ENCODE data around the gene IGSF3. TPM values are rescaled to one million over a fixed set of nuclear protein-coding genes. Genes with fewer than 3 reads are reported as not detected.

The IGSF3 gene
- total and polyA plus RNA-seq, 10 of the 15 experiments (the other 5 are each of a cell fraction or from before 2014, with no cell fraction given): 1.4 to 18.0 (median 9.6) TPM

DNA sequence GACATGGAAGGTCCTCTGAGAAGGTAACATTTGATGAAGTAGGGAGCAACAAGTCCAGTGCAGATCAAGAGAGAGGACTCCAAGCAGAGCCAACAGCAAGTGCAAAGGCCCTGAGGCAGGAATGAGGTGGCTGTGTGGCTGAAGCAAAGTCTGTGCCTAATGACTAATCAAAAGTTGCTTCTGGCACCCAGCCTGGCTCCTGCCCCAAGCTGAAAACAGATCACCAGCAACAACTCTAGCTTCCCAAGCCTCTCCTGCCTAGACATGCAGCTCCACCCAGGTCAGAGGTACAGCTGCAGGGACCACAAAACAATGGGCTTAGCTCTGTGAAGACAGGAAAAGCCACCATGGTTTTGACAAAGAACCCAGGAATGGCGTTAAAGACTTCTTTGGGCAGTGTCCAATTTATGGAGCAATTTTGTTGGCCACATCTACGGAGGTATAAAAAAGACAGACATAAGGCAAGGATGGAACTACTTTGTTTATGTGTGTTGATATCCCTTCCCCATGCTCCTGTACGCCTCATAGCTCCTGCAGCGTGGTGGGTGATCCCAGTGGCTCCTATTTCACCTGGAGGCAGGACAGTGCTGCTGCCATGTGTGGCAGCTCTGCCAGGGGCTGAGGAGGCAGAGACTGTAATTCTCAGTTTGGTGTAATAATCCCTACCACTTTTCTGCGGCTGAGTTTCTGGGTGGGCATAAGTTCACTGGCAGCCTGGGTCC is 26.4 kb upstream of the IGSF3 start:
- DNase-seq (ENCODE audit: low read depth, low spot score): no peak
- POLR2A ChIA-PET: no interaction called here
- Histone ChIP-seq H3K9me3 (replicated peaks; ENCODE audit: control insufficient read depth, insufficient read depth, low read length) (no peaks in the 10 kb centered on the region), H4K20me1 (ENCODE audit: control insufficient read depth, insufficient read depth) (no peaks in the 10 kb centered on the region), H3K4me2 (ENCODE audit: control insufficient read depth, insufficient read depth) (no peak overlapping the region), H3K36me3 (ENCODE audit: control insufficient read depth in 2 of 2, insufficient read depth in 2 of 2, low read length in 1 of 2) (no peaks in the 10 kb centered on the region), H2AFZ (ENCODE audit: control insufficient read depth, low read depth, low read length) (no peak overlapping the region), H3K27ac (ENCODE audit: control insufficient read depth, insufficient read depth) (no peak overlapping the region), H3K79me2 (ENCODE audit: control insufficient read depth, insufficient read depth, low read length) (no peaks in the 10 kb centered on the region), H3K4me3 (no peak overlapping the region), H3K4me1 (ENCODE audit: control insufficient read depth, insufficient read depth, low read length) (no peaks in the 10 kb centered on the region), H3K9ac (ENCODE audit: control insufficient read depth, insufficient read depth, low read length) (no peak overlapping the region), H3K27me3 (replicated peaks in 1 of 2; ENCODE audit: control insufficient read depth in 2 of 2, insufficient read depth in 2 of 2, low read length in 1 of 2) (no peaks in the 10 kb centered on the region; a peak in 1 of 4 replicates)
- RAD21 ChIA-PET (ENCODE audit: unreplicated experiment): no interaction called here
- TF ChIP-seq, protein P1, sequence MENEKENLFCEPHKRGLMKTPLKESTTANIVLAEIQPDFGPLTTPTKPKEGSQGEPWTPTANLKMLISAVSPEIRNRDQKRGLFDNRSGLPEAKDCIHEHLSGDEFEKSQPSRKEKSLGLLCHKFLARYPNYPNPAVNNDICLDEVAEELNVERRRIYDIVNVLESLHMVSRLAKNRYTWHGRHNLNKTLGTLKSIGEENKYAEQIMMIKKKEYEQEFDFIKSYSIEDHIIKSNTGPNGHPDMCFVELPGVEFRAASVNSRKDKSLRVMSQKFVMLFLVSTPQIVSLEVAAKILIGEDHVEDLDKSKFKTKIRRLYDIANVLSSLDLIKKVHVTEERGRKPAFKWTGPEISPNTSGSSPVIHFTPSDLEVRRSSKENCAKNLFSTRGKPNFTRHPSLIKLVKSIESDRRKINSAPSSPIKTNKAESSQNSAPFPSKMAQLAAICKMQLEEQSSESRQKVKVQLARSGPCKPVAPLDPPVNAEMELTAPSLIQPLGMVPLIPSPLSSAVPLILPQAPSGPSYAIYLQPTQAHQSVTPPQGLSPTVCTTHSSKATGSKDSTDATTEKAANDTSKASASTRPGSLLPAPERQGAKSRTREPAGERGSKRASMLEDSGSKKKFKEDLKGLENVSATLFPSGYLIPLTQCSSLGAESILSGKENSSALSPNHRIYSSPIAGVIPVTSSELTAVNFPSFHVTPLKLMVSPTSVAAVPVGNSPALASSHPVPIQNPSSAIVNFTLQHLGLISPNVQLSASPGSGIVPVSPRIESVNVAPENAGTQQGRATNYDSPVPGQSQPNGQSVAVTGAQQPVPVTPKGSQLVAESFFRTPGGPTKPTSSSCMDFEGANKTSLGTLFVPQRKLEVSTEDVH (IDR thresholded peaks at IDR 0.05; ENCODE audit: low read depth, partially characterized antibody): no peak
- TF ChIP-seq ZNF24 (IDR thresholded peaks at IDR 0.05) (no peak), ZNF274 (IDR thresholded peaks at IDR 0.05; ENCODE audit: insufficient read depth, insufficient read length) (no peak), SMAD5 (IDR thresholded peaks at IDR 0.05; ENCODE audit: low read depth) (no peak), POLR2AphosphoS5 (IDR thresholded peaks at IDR 0.05; ENCODE audit: low read length) (no peak), MTA3 (IDR thresholded peaks at IDR 0.05; ENCODE audit: borderline replicate concordance, low read length) (no peak), SIX5 (IDR thresholded peaks at IDR 0.05; ENCODE audit: low read depth, low read length, severe bottlenecking) (no peak), RB1 (IDR thresholded peaks at IDR 0.05; ENCODE audit: borderline replicate concordance) (no peak), YY1 (IDR thresholded peaks at IDR 0.05; ENCODE audit: low read depth, low read length) (no peak), SIN3A (IDR thresholded peaks at IDR 0.05; ENCODE audit: low read depth, low read length) (no peak), ETV6 (conservative IDR thresholded peaks at IDR 0.05 in 1 of 2, IDR thresholded peaks at IDR 0.05 in 1 of 2; ENCODE audit: borderline replicate concordance in 1 of 2, low read depth in 1 of 2) (no peak)
- TF ChIP-seq, protein P2, sequence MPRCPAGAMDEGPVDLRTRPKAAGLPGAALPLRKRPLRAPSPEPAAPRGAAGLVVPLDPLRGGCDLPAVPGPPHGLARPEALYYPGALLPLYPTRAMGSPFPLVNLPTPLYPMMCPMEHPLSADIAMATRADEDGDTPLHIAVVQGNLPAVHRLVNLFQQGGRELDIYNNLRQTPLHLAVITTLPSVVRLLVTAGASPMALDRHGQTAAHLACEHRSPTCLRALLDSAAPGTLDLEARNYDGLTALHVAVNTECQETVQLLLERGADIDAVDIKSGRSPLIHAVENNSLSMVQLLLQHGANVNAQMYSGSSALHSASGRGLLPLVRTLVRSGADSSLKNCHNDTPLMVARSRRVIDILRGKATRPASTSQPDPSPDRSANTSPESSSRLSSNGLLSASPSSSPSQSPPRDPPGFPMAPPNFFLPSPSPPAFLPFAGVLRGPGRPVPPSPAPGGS (IDR thresholded peaks at IDR 0.05; ENCODE audit: borderline replicate concordance, insufficient read depth, low read depth, low read length, poor library complexity, severe bottlenecking): no peak
- TF ChIP-seq, protein P3, sequence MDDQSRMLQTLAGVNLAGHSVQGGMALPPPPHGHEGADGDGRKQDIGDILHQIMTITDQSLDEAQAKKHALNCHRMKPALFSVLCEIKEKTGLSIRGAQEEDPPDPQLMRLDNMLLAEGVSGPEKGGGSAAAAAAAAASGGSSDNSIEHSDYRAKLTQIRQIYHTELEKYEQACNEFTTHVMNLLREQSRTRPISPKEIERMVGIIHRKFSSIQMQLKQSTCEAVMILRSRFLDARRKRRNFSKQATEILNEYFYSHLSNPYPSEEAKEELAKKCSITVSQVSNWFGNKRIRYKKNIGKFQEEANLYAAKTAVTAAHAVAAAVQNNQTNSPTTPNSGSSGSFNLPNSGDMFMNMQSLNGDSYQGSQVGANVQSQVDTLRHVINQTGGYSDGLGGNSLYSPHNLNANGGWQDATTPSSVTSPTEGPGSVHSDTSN (IDR thresholded peaks at IDR 0.05; ENCODE audit: insufficient replicate concordance, low read depth, low read length): no peak
- TF ChIP-seq, protein P4, sequence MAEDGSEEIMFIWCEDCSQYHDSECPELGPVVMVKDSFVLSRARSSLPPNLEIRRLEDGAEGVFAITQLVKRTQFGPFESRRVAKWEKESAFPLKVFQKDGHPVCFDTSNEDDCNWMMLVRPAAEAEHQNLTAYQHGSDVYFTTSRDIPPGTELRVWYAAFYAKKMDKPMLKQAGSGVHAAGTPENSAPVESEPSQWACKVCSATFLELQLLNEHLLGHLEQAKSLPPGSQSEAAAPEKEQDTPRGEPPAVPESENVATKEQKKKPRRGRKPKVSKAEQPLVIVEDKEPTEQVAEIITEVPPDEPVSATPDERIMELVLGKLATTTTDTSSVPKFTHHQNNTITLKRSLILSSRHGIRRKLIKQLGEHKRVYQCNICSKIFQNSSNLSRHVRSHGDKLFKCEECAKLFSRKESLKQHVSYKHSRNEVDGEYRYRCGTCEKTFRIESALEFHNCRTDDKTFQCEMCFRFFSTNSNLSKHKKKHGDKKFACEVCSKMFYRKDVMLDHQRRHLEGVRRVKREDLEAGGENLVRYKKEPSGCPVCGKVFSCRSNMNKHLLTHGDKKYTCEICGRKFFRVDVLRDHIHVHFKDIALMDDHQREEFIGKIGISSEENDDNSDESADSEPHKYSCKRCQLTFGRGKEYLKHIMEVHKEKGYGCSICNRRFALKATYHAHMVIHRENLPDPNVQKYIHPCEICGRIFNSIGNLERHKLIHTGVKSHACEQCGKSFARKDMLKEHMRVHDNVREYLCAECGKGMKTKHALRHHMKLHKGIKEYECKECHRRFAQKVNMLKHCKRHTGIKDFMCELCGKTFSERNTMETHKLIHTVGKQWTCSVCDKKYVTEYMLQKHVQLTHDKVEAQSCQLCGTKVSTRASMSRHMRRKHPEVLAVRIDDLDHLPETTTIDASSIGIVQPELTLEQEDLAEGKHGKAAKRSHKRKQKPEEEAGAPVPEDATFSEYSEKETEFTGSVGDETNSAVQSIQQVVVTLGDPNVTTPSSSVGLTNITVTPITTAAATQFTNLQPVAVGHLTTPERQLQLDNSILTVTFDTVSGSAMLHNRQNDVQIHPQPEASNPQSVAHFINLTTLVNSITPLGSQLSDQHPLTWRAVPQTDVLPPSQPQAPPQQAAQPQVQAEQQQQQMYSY (CRISPR knock-in tag; IDR thresholded peaks at IDR 0.05): no peak
- in situ Hi-C loops (cut with MboI) (no loop called here), intact Hi-C loops (cut with micrococcal nuclease; ENCODE audit: unreplicated experiment) (no loop called here)
- SMC1A ChIA-PET (ENCODE audit: uncharacterized antibody, unreplicated experiment): interaction anchor here (1.1 kb wide), 1 partner anchor 16 kb away, joined by 3 read pairs; no protein-coding TSS in a partner anchor
- CTCF ChIA-PET: interaction anchor here (2.4 kb wide), 1 partner anchor 119 kb away, joined by 4 read pairs; no protein-coding TSS in a partner anchor
- no peak for ATAC-seq
- no peak for FAIRE-seq
- WGBS (ENCODE audit: insufficient coverage, insufficient replicate concordance, low lambda C conversion rate, missing lambda C conversion rate): 31% methylated on average over 5 of the region's 5 CpGs
- no TSS peak for BruUV-seq (replicated peaks)
